Stimulated activated CD4-positive, alpha-beta T cell treated with anti-CD3 and anti-CD28 coated beads, Interleukin-15, amount 100 ng/mL, for 1 hour (primary cell): ENCODE data around the gene ECSCR.
"Not testable (repeated sequence)": the region's sequence is repeated elsewhere in the genome, so short reads cannot be mapped to it uniquely, and the experiment has no call there.

Source experiments
- DNase-seq, 2 donors: peaks; one replicate each; pipeline ENCODE4 v3.0.0-alpha.2; 2020; ENCODE audit warnings: low read depth in 1 of 2, low spot score in 1 of 2

Gene ECSCR

GRCh38 chr5:139414581-139415130 lies 47.9 kb downstream of the ECSCR start:
- DNase-seq, result no peak

- DNase-seq, result no peak
Measured at GRCh38 chr5:139413963-139414362, 48.6 kb downstream of the ECSCR start.

GRCh38 chr5:139413153-139413552 lies 49.4 kb downstream of the ECSCR start:
- DNase-seq, result no peak

GRCh38 chr5:139410993-139411828 lies 51.3 kb downstream of the ECSCR start:
- DNase-seq, result no peak

GRCh38 chr5:139410121-139410992 lies 52.2 kb downstream of the ECSCR start:
- DNase-seq, result no peak

- DNase-seq, result not testable (repeated sequence)
Measured at GRCh38 chr5:139409116-139409515, 53.4 kb downstream of the ECSCR start.

GRCh38 chr5:139408191-139408590 lies 54.4 kb downstream of the ECSCR start:
- no peak for DNase-seq

GRCh38 chr5:139407517-139407916 lies 55.0 kb downstream of the ECSCR start:
- DNase-seq, result no peak

GRCh38 chr5:139406963-139407362 lies 55.6 kb downstream of the ECSCR start:
- no peak for DNase-seq

GRCh38 chr5:139404484-139404840 lies 58.1 kb downstream of the ECSCR start:
- DNase-seq, result no peak

GRCh38 chr5:139403787-139404483 lies 58.6 kb downstream of the ECSCR start, which contains the start of gene SPATA24:
SPATA24 (minus strand) TSS chr5:139404089; CDS start chr5:139404060, 29 bp downstream.
- peak; percentile 94 to 95 for DNase-seq

GRCh38 chr5:139403418-139403786 lies 59.1 kb downstream of the ECSCR start:
- no peak for DNase-seq

- no peak for DNase-seq
Measured at GRCh38 chr5:139402561-139403158, 59.9 kb downstream of the ECSCR start.

GRCh38 chr5:139401546-139401945 lies 61.0 kb downstream of the ECSCR start:
- DNase-seq, result no peak

GRCh38 chr5:139399501-139400121 lies 62.9 kb downstream of the ECSCR start:
- DNase-seq, result no peak
